NK-92 (cell line): Measurements from ENCODE around the gene DCXR.

Source experiments
- DNase-seq: peaks from one replicate; lab custom pipeline; 2025; ENCODE audit not compliant: unreplicated experiment; lab: John Stamatoyannopoulos, UW

Gene DCXR

GRCh38 chr17:81998691-81999438 lies 38.6 kb downstream of the DCXR start:
- DNase-seq: no peak

- no peak for DNase-seq
Observed at GRCh38 chr17:81998212-81998611, 39.3 kb downstream of the DCXR start.

- DNase-seq: no peak
Observed at GRCh38 chr17:81996757-81997441, 40.6 kb downstream of the DCXR start.

GRCh38 chr17:81996232-81996756 lies 41.2 kb downstream of the DCXR start:
- DNase-seq: no peak

- no peak for DNase-seq
Observed at GRCh38 chr17:81995463-81996231, 41.9 kb downstream of the DCXR start.

GRCh38 chr17:81994593-81995462 lies 42.7 kb downstream of the DCXR start:
- DNase-seq: no peak

- DNase-seq: no peak
Observed at GRCh38 chr17:81993729-81994592, 43.5 kb downstream of the DCXR start.

GRCh38 chr17:81992306-81993102 lies 45.0 kb downstream of the DCXR start:
- no peak for DNase-seq

GRCh38 chr17:81991684-81992305 lies 45.7 kb downstream of the DCXR start:
- no peak for DNase-seq

GRCh38 chr17:81990836-81991683 lies 46.4 kb downstream of the DCXR start:
- DNase-seq: no peak

GRCh38 chr17:81987161-81987770 lies 50.2 kb downstream of the DCXR start:
- DNase-seq: no peak

- no peak for DNase-seq
Observed at GRCh38 chr17:81986606-81987005, 50.9 kb downstream of the DCXR start.
